Activated naive CD4-positive, alpha-beta T cell treated with anti-CD3 and anti-CD28 coated beads for 36 hours (primary cell): ENCODE results near the gene RNF125. TPM values are rescaled to one million over a fixed set of nuclear protein-coding genes. Genes with fewer than 3 reads are reported as not detected.
"Not testable (repeated sequence)": the region's sequence is repeated elsewhere in the genome, so short reads cannot be mapped to it uniquely, and the experiment has no call there.

Source experiments
- CTCF ChIA-PET: fragments of 350-600 bp; sonication (Branson Sonifier 250); formaldehyde crosslinking; loops from one replicate; lab custom pipeline; 2021; ENCODE audit warnings: antibody characterized with exemption; lab: Charles Lee
- DNase-seq: peaks from one replicate; pipeline ENCODE4 v3.0.0-alpha.2; 2020
- H3K27ac Mint-ChIP-seq: one replicate; pipeline ENCODE4 v1.8.0; 2021; ENCODE audit warnings: mild to moderate bottlenecking, mixed read lengths
- H3K27me3 Mint-ChIP-seq: one replicate; pipeline ENCODE4 v1.8.0; 2021; ENCODE audit warnings: low read depth, mixed read lengths
- H3K36me3 Mint-ChIP-seq: one replicate; pipeline ENCODE4 v1.8.0; 2021; ENCODE audit warnings: low read depth, mixed read lengths
- H3K4me1 Mint-ChIP-seq: one replicate; pipeline ENCODE4 v1.8.0; 2021; ENCODE audit warnings: low read depth, mixed read lengths
- H3K4me3 Mint-ChIP-seq: one replicate; pipeline ENCODE4 v1.8.0; 2021; ENCODE audit warnings: mild to moderate bottlenecking, moderate library complexity, mixed read lengths
- H3K9me3 Mint-ChIP-seq: one replicate; pipeline ENCODE4 v1.8.0; 2021; ENCODE audit warnings: mixed read lengths
- intact Hi-C: fragments of 100-400 bp; cut with micrococcal nuclease; formaldehyde crosslinking; loops from one replicate; pipeline ENCODE4 v1.15.1; 2023
- total RNA-seq, 2 experiments: library from RNA; stranded (reverse); gene quantifications; one replicate each; pipeline ENCODE4 v1.2.3, GENCODE V29; 2021

The RNF125 gene
- total RNA-seq, 2 experiments from 2014 or later, result 11.4 to 12.0 TPM

- no peaks in the 10 kb centered on the region for H3K36me3 Mint-ChIP-seq
- peaks cover 1% of the 10 kb centered on the region for H3K4me1 Mint-ChIP-seq
- H3K9me3 Mint-ChIP-seq, result no peaks in the 10 kb centered on the region
- CTCF ChIA-PET, result no interaction called here
- no peak for DNase-seq
- H3K27ac Mint-ChIP-seq, result no peak overlapping the region
- H3K27me3 Mint-ChIP-seq, result no peaks in the 10 kb centered on the region
- intact Hi-C loops, result no loop called here
- H3K4me3 Mint-ChIP-seq, result no peak overlapping the region
These were observed 19.7 kb upstream of the RNF125 start for GRCh38 chr18:31998880-31999412.

GRCh38 chr18:32001141-32001540 is 17.5 kb upstream of the RNF125 start:
- H3K36me3 Mint-ChIP-seq, H3K4me3 Mint-ChIP-seq, H3K27me3 Mint-ChIP-seq, H3K9me3 Mint-ChIP-seq, H3K27ac Mint-ChIP-seq, DNase-seq, CTCF ChIA-PET, intact Hi-C loops, H3K4me1 Mint-ChIP-seq: not testable (repeated sequence)

GRCh38 chr18:32003822-32004221 is 14.8 kb upstream of the RNF125 start:
- H3K9me3 Mint-ChIP-seq, H3K4me3 Mint-ChIP-seq, intact Hi-C loops, H3K4me1 Mint-ChIP-seq, DNase-seq, CTCF ChIA-PET, H3K27ac Mint-ChIP-seq, H3K36me3 Mint-ChIP-seq, H3K27me3 Mint-ChIP-seq: not testable (repeated sequence)

GRCh38 chr18:32010124-32010721 is 8.4 kb upstream of the RNF125 start:
- no peaks in the 10 kb centered on the region for H3K36me3 Mint-ChIP-seq
- H3K27me3 Mint-ChIP-seq, result no peaks in the 10 kb centered on the region
- H3K27ac Mint-ChIP-seq, result no peak overlapping the region
- intact Hi-C loops, result no loop called here
- H3K4me3 Mint-ChIP-seq, result no peak overlapping the region
- H3K9me3 Mint-ChIP-seq, result no peaks in the 10 kb centered on the region
- peaks cover 5% of the 10 kb centered on the region for H3K4me1 Mint-ChIP-seq
- CTCF ChIA-PET, result interaction anchor here (0.6 to 0.7 kb wide), 2 partner anchors 17 to 35 kb away, joined by 3 to 4 read pairs; no protein-coding TSS in a partner anchor
- DNase-seq, result no peak

- DNase-seq, result no peak
- Mint-ChIP-seq H3K27ac (no peak overlapping the region), H3K4me1 (peaks cover 9% of the 10 kb centered on the region), H3K27me3 (no peaks in the 10 kb centered on the region), H3K36me3 (no peaks in the 10 kb centered on the region), H3K4me3 (no peak overlapping the region), H3K9me3 (no peaks in the 10 kb centered on the region)
- CTCF ChIA-PET, result interaction anchor here (0.6 kb wide), 1 partner anchor 8 kb away, joined by 3 read pairs; no protein-coding TSS in a partner anchor
- intact Hi-C loops, result no loop called here
These were observed 7.4 kb upstream of the RNF125 start for GRCh38 chr18:32011193-32011592.

- peak; percentile 64 for DNase-seq
- H3K36me3 Mint-ChIP-seq, result peaks cover 3% of the 10 kb centered on the region
- H3K4me3 Mint-ChIP-seq, result peak overlapping the region; percentile 99
- intact Hi-C loops, result loop anchor here (1.0 to 5.0 kb wide), 2 partner anchors 22 to 513 kb away; no protein-coding TSS in a partner anchor
- H3K27ac Mint-ChIP-seq, result peak overlapping the region; percentile 93
- H3K4me1 Mint-ChIP-seq, result peaks cover 41% of the 10 kb centered on the region
- H3K9me3 Mint-ChIP-seq, result no peaks in the 10 kb centered on the region
- no peaks in the 10 kb centered on the region for H3K27me3 Mint-ChIP-seq
- CTCF ChIA-PET, result interaction anchor here (0.7 to 2.1 kb wide), 17 partner anchors 8 to 248 kb away, joined by 3 to 16 read pairs (median 4); partner anchors contain the start of genes RNF138 and TRAPPC8
These were observed 775 bp downstream of the RNF125 start for GRCh38 chr18:32019251-32019948.

GRCh38 chr18:32019949-32020625 is 1.5 kb downstream of the RNF125 start:
- peak overlapping the region; percentile 93 for H3K27ac Mint-ChIP-seq
- H3K4me3 Mint-ChIP-seq, result peak overlapping the region; percentile 99
- intact Hi-C loops, result loop anchor here (1.0 to 5.0 kb wide), 3 partner anchors 9 to 512 kb away; no protein-coding TSS in a partner anchor
- H3K36me3 Mint-ChIP-seq, H3K27me3 Mint-ChIP-seq, H3K9me3 Mint-ChIP-seq: not testable (repeated sequence)
- DNase-seq, result peak; percentile 59
- CTCF ChIA-PET, result interaction anchor here (0.7 to 2.1 kb wide), 14 partner anchors 9 to 249 kb away, joined by 3 to 16 read pairs (median 4); partner anchors contain the start of genes RNF138 and TRAPPC8
- H3K4me1 Mint-ChIP-seq, result peaks cover 43% of the 10 kb centered on the region

- Mint-ChIP-seq H3K27me3 (no peaks in the 10 kb centered on the region), H3K9me3 (no peaks in the 10 kb centered on the region), H3K36me3 (peaks cover 4% of the 10 kb centered on the region), H3K4me1 (peaks cover 48% of the 10 kb centered on the region), H3K27ac (no peak overlapping the region), H3K4me3 (no peak overlapping the region)
- CTCF ChIA-PET, result interaction anchor here (0.8 to 1.6 kb wide), 2 partner anchors 50 to 136 kb away, joined by 4 to 7 read pairs; no protein-coding TSS in a partner anchor
- intact Hi-C loops, result no loop called here
- no peak for DNase-seq
These were observed 3.3 kb downstream of the RNF125 start for GRCh38 chr18:32021756-32022564.

- H3K9me3 Mint-ChIP-seq, result no peaks in the 10 kb centered on the region
- peaks cover 55% of the 10 kb centered on the region for H3K4me1 Mint-ChIP-seq
- no peak overlapping the region for H3K27ac Mint-ChIP-seq
- CTCF ChIA-PET, result interaction anchor here (0.6 to 1.1 kb wide), 3 partner anchors 27 to 64 kb away, joined by 3 to 4 read pairs (median 3); no protein-coding TSS in a partner anchor
- DNase-seq, result no peak
- no peaks in the 10 kb centered on the region for H3K27me3 Mint-ChIP-seq
- H3K4me3 Mint-ChIP-seq, result no peak overlapping the region
- intact Hi-C loops, result no loop called here
- peaks cover 4% of the 10 kb centered on the region for H3K36me3 Mint-ChIP-seq
These were observed 7.1 kb downstream of the RNF125 start for GRCh38 chr18:32025744-32026143.

- Mint-ChIP-seq H3K27ac (no peak overlapping the region), H3K27me3 (no peaks in the 10 kb centered on the region), H3K4me1 (peaks cover 54% of the 10 kb centered on the region), H3K4me3 (peak overlapping the region; percentile 57), H3K36me3 (peaks cover 4% of the 10 kb centered on the region), H3K9me3 (no peaks in the 10 kb centered on the region)
- intact Hi-C loops, result no loop called here
- CTCF ChIA-PET, result interaction anchor here (1.1 kb wide), 1 partner anchor 41 kb away, joined by 4 read pairs; no protein-coding TSS in a partner anchor
- DNase-seq, result no peak
These were observed 8.0 kb downstream of the RNF125 start for GRCh38 chr18:32026491-32027086.

- Mint-ChIP-seq H3K27ac (no peak overlapping the region), H3K4me3 (no peak overlapping the region), H3K4me1 (peaks cover 55% of the 10 kb centered on the region), H3K36me3 (peaks cover 6% of the 10 kb centered on the region), H3K9me3 (no peaks in the 10 kb centered on the region), H3K27me3 (no peaks in the 10 kb centered on the region)
- no peak for DNase-seq
- intact Hi-C loops, result loop anchor here (1.0 kb wide), 1 partner anchor 9 kb away; no protein-coding TSS in a partner anchor
- CTCF ChIA-PET, result no interaction called here
These were observed 10.9 kb downstream of the RNF125 start for GRCh38 chr18:32029558-32029957.
